SK-N-SH treated with all-trans-retinoic acid at 6 μM for 48 hours (cell line): ENCODE measurements around the gene HPCAL1.

Source experiments
- ARNTL ChIP-seq: fragments of 450-650 bp; formaldehyde crosslinking; IDR thresholded peaks from 2 replicates; pipeline ENCODE4 v1.5.0; 2020; ENCODE audit warnings: low read depth, mild to moderate bottlenecking, moderate library complexity, borderline replicate concordance
- BACH2 ChIP-seq: fragments of 250-450 bp; sonication (Bioruptor Pico); IDR thresholded peaks from 2 replicates; pipeline ENCODE4 v1.9.0; 2021; ENCODE audit warnings: mild to moderate bottlenecking, borderline replicate concordance
- CREB5 ChIP-seq: fragments of 250-450 bp; sonication (Bioruptor Pico); IDR thresholded peaks from 2 replicates; pipeline ENCODE4 v1.5.1; 2020; ENCODE audit warnings: low read depth, mild to moderate bottlenecking, moderate library complexity
- GLIS3 ChIP-seq: fragments of 250-450 bp; sonication (Bioruptor Pico); IDR thresholded peaks from 2 replicates; pipeline ENCODE4 v1.5.0; 2020; ENCODE audit warnings: mild to moderate bottlenecking, moderate library complexity
- OSR1 ChIP-seq: fragments of 250-450 bp; sonication (Bioruptor Pico); IDR thresholded peaks from 2 replicates; pipeline ENCODE4 v1.8.0; 2022; ENCODE audit warnings: moderate library complexity, mild to moderate bottlenecking, inconsistent platforms
- PATZ1 ChIP-seq: fragments of 250-450 bp; sonication (Bioruptor Pico); IDR thresholded peaks from 2 replicates; pipeline ENCODE4 v1.8.0; 2020; ENCODE audit warnings: mild to moderate bottlenecking, moderate library complexity, borderline replicate concordance
- PPARA ChIP-seq: fragments of 250-450 bp; sonication (Bioruptor Pico); IDR thresholded peaks from 2 replicates; pipeline ENCODE4 v1.5.0; 2020; ENCODE audit warnings: mild to moderate bottlenecking, borderline replicate concordance
- RARB ChIP-seq: fragments of 250-450 bp; sonication (Bioruptor Pico); IDR thresholded peaks from 2 replicates; pipeline ENCODE4 v1.8.0; 2021; ENCODE audit warnings: mild to moderate bottlenecking, moderate library complexity
- SNAI2 ChIP-seq: fragments of 250-450 bp; sonication (Bioruptor Pico); IDR thresholded peaks from 2 replicates; pipeline ENCODE4 v1.5.0; 2020; ENCODE audit warnings: mild to moderate bottlenecking, moderate library complexity
- TSHZ2 ChIP-seq: fragments of 250-450 bp; sonication (Bioruptor Pico); IDR thresholded peaks from 2 replicates; pipeline ENCODE4 v1.5.0; 2020; ENCODE audit warnings: mild to moderate bottlenecking, moderate library complexity
- ZFP30 ChIP-seq: fragments of 450-650 bp; formaldehyde crosslinking; IDR thresholded peaks from 2 replicates; pipeline ENCODE4 v1.5.0; 2022; ENCODE audit warnings: mild to moderate bottlenecking, moderate library complexity
- ZNF70 ChIP-seq: fragments of 450-650 bp; formaldehyde crosslinking; IDR thresholded peaks from 2 replicates; pipeline ENCODE4 v1.5.0; 2020; ENCODE audit warnings: mild to moderate bottlenecking, moderate library complexity
- ZNF8 ChIP-seq: fragments of 450-650 bp; formaldehyde crosslinking; IDR thresholded peaks from 2 replicates; pipeline ENCODE4 v1.5.0; 2020; ENCODE audit warnings: mild to moderate bottlenecking, moderate library complexity
- TF ChIP-seq, protein P1 (sequence below): fragments of 250-450 bp; sonication (Bioruptor Pico); IDR thresholded peaks from 2 replicates; pipeline ENCODE4 v1.8.0; 2021; ENCODE audit warnings: low read depth, mild to moderate bottlenecking, moderate library complexity, borderline replicate concordance

GRCh38 chr2:10395893-10396292, 93.2 kb downstream of the HPCAL1 start:
- TF ChIP-seq GLIS3 (CRISPR knock-in tag) (no peak), PATZ1 (CRISPR knock-in tag) (no peak), CREB5 (no peak), BACH2 (CRISPR knock-in tag) (no peak), ARNTL (CRISPR knock-in tag) (no peak), SNAI2 (CRISPR knock-in tag) (no peak), TSHZ2 (CRISPR knock-in tag) (no peak), ZFP30 (CRISPR knock-in tag) (no peak), RARB (CRISPR knock-in tag) (no peak), ZNF8 (CRISPR knock-in tag) (no peak), PPARA (no peak), ZNF70 (CRISPR knock-in tag) (no peak), OSR1 (CRISPR knock-in tag) (no peak)
- TF ChIP-seq, protein P1, sequence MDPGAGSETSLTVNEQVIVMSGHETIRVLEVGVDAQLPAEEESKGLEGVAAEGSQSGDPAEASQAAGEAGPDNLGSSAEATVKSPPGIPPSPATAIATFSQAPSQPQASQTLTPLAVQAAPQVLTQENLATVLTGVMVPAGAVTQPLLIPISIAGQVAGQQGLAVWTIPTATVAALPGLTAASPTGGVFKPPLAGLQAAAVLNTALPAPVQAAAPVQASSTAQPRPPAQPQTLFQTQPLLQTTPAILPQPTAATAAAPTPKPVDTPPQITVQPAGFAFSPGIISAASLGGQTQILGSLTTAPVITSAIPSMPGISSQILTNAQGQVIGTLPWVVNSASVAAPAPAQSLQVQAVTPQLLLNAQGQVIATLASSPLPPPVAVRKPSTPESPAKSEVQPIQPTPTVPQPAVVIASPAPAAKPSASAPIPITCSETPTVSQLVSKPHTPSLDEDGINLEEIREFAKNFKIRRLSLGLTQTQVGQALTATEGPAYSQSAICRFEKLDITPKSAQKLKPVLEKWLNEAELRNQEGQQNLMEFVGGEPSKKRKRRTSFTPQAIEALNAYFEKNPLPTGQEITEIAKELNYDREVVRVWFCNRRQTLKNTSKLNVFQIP (CRISPR knock-in tag): no peak
